Keratinocyte (primary cell): ENCODE results near the gene MAP4K2. TPM values are rescaled to one million over a fixed set of nuclear protein-coding genes. Genes with fewer than 3 reads are reported as not detected.

Experiments used
- DNase-seq: peaks from one replicate; pipeline ENCODE4 v3.0.0-alpha.2; 2011; ENCODE audit warnings: low read depth, missing footprints, low spot score
- FAIRE-seq: peaks from 2 replicates; lab custom pipeline; 2011; peaks lifted over from hg19 to GRCh38; lab: Jason Lieb, UNC
- H2AFZ ChIP-seq: 2 replicates; pipeline ENCODE4 v1.6.0; 2012; ENCODE audit warnings: low read length, control low read depth, inconsistent platforms; ENCODE audit not compliant: control insufficient read depth
- H3K27ac ChIP-seq: 2 replicates; pipeline ENCODE4 v1.5.1; 2011; ENCODE audit warnings: low read length; ENCODE audit not compliant: control insufficient read depth, insufficient read depth
- H3K27me3 ChIP-seq: 3 replicates; pipeline ENCODE4 v1.6.0; 2011; ENCODE audit warnings: low read length; ENCODE audit not compliant: control insufficient read depth, insufficient read depth; ENCODE audit errors: extremely low read depth
- H3K36me3 ChIP-seq, 2 experiments: 2 replicates in 1 of 2; 3 replicates in 1 of 2; pipeline ENCODE4 v1.5.1; 2011; ENCODE audit warnings: low read length in 2 of 2, mild to moderate bottlenecking in 1 of 2; ENCODE audit not compliant: control insufficient read depth in 2 of 2, insufficient read depth in 2 of 2; ENCODE audit errors: extremely low read depth in 1 of 2
- H3K4me1 ChIP-seq: 3 replicates; pipeline ENCODE4 v1.5.1; 2011; ENCODE audit warnings: low read length; ENCODE audit not compliant: control insufficient read depth, insufficient read depth; ENCODE audit errors: extremely low read depth
- H3K4me2 ChIP-seq: 3 replicates; pipeline ENCODE4 v1.6.0; 2011; ENCODE audit warnings: low read depth, low read length; ENCODE audit not compliant: control insufficient read depth, insufficient read depth; ENCODE audit errors: extremely low read depth
- H3K4me3 ChIP-seq, 3 experiments: fragments of 200-600 bp in 1 of 3; sonication (generic) in 1 of 3; 2 replicates in 2 of 3; 3 replicates in 1 of 3; pipeline ENCODE4 v1.5.1; 2011 to 2016; ENCODE audit warnings: low read length in 3 of 3, mild to moderate bottlenecking in 3 of 3, control low read depth in 2 of 3, inconsistent platforms in 1 of 3, low read depth in 1 of 3, mixed read lengths in 1 of 3, mixed run types in 1 of 3, moderate library complexity in 1 of 3; ENCODE audit not compliant: control insufficient read depth in 2 of 3, insufficient read depth in 2 of 3; ENCODE audit errors: extremely low read depth in 1 of 3
- H3K79me2 ChIP-seq: 2 replicates; pipeline ENCODE4 v1.6.0; 2012; ENCODE audit warnings: low read length; ENCODE audit not compliant: control insufficient read depth, insufficient read depth
- H3K9ac ChIP-seq: 3 replicates; pipeline ENCODE4 v1.6.0; 2011; ENCODE audit warnings: low read length; ENCODE audit not compliant: control insufficient read depth, insufficient read depth; ENCODE audit errors: extremely low read depth
- H3K9me1 ChIP-seq: 3 replicates; pipeline ENCODE4 v1.6.0; 2011; ENCODE audit warnings: low read length; ENCODE audit not compliant: control insufficient read depth, insufficient read depth; ENCODE audit errors: extremely low read depth
- H3K9me3 ChIP-seq: 2 replicates; pipeline ENCODE4 v1.5.1; 2012; ENCODE audit warnings: low read depth, low read length; ENCODE audit not compliant: control insufficient read depth
- H4K20me1 ChIP-seq: 3 replicates; pipeline ENCODE4 v1.6.0; 2011; ENCODE audit warnings: low read length; ENCODE audit not compliant: control insufficient read depth, insufficient read depth; ENCODE audit errors: extremely low read depth
- CTCF ChIP-seq, 3 experiments: IDR thresholded peaks in 1 of 3; conservative IDR thresholded peaks in 1 of 3; optimal IDR thresholded peaks in 1 of 3; 2 replicates in 2 of 3; 3 replicates in 1 of 3; pipeline versions ENCODE3 to v1.5.1; 2011; ENCODE audit warnings: low read length in 3 of 3, mild to moderate bottlenecking in 3 of 3, moderate library complexity in 2 of 3, control low read depth in 1 of 3, inconsistent platforms in 1 of 3; ENCODE audit not compliant: insufficient read depth in 2 of 3; ENCODE audit errors: extremely low read depth in 1 of 3
- EZH2 ChIP-seq: IDR thresholded peaks from one replicate; pipeline ENCODE4 v1.6.1; 2012; ENCODE audit warnings: inconsistent platforms, mild to moderate bottlenecking, low read length, moderate library complexity
- dilution Hi-C: fragments of 300-500 bp; cut with MboI; formaldehyde crosslinking; loops from one replicate; pipeline ENCODE4 v1.7.0; 2020; ENCODE audit warnings: low sequenced_read_pairs; ENCODE audit not compliant: extremely low pct_ligation_motif_present
- polyA plus RNA-seq, 5 experiments: library from polyadenylated mRNA; depleted of rRNA in 3 of 5; stranded (reverse) in 3 of 5; stranded (forward) in 1 of 5; unstranded in 1 of 5; fragments of >200 nt; gene quantifications; 1 replicate in 1 of 5; 2 replicates in 3 of 5; 3 replicates in 1 of 5; pipeline versions ENCODE4 v1.2.1 to v1.2.3, GENCODE V29; 2011 to 2012; ENCODE audit warnings: missing spikeins in 2 of 5, low read depth in 1 of 5, low replicate concordance in 1 of 5

Gene MAP4K2
- polyA plus RNA-seq, 1 donor (not counting 4 experiments of a cell fraction or from before 2014, with no cell fraction given): 6.7 TPM

- dilution Hi-C loops: no loop called here
- no peaks in the 10 kb centered on the region for H3K79me2 ChIP-seq
- H3K9ac ChIP-seq: no peak overlapping the region
- DNase-seq: no peak
- no peaks in the 10 kb centered on the region for H3K9me1 ChIP-seq
- no peaks in the 10 kb centered on the region for H3K27me3 ChIP-seq
- H3K27ac ChIP-seq: no peak overlapping the region
- H2AFZ ChIP-seq: no peak overlapping the region
- H3K4me3 ChIP-seq: no peak overlapping the region
- H3K4me1 ChIP-seq: no peaks in the 10 kb centered on the region
- H3K4me2 ChIP-seq: no peak overlapping the region
- TF ChIP-seq CTCF (optimal IDR thresholded peaks at IDR 0.05 in 1 of 3, IDR thresholded peaks at IDR 0.05 in 1 of 3, conservative IDR thresholded peaks at IDR 0.05 in 1 of 3; ENCODE audit: extremely low read depth in 1 of 3, insufficient read depth in 2 of 3, low read length in 3 of 3) (no peak), EZH2 (no peak)
- FAIRE-seq: no peak
- peaks cover 18 to 58% of the 10 kb centered on the region in 2 experiments for H3K36me3 ChIP-seq
- no peaks in the 10 kb centered on the region for H3K9me3 ChIP-seq
- no peaks in the 10 kb centered on the region for H4K20me1 ChIP-seq
These were observed 26.7 kb upstream of the MAP4K2 start for GRCh38 chr11:64829536-64830251.

- Histone ChIP-seq H3K27ac (no peak overlapping the region), H3K9me3 (no peaks in the 10 kb centered on the region), H3K9me1 (no peaks in the 10 kb centered on the region), H2AFZ (no peak overlapping the region), H3K27me3 (no peaks in the 10 kb centered on the region), H3K36me3 (peaks cover 14 to 45% of the 10 kb centered on the region in 2 experiments), H4K20me1 (no peaks in the 10 kb centered on the region), H3K4me2 (no peak overlapping the region), H3K4me3 (no peak overlapping the region), H3K79me2 (no peaks in the 10 kb centered on the region), H3K9ac (no peak overlapping the region), H3K4me1 (no peaks in the 10 kb centered on the region)
- no peak for DNase-seq
- no peak for TF ChIP-seq CTCF (optimal IDR thresholded peaks at IDR 0.05 in 1 of 3, IDR thresholded peaks at IDR 0.05 in 1 of 3, conservative IDR thresholded peaks at IDR 0.05 in 1 of 3; ENCODE audit: extremely low read depth in 1 of 3, insufficient read depth in 2 of 3, low read length in 3 of 3)
- TF ChIP-seq EZH2: no peak
- no peak for FAIRE-seq
- dilution Hi-C loops: no loop called here
These were observed 24.4 kb upstream of the MAP4K2 start for GRCh38 chr11:64827451-64827839.
